GM12865 (cell line): Measurements from ENCODE around the gene BPIFA1.

Source experiments
- DNase-seq: peaks from one replicate; pipeline ENCODE4 v3.0.0; 2010; ENCODE audit warnings: low read depth
- H3K4me3 ChIP-seq: 2 replicates; pipeline ENCODE4 v1.5.1; 2011; ENCODE audit warnings: mild to moderate bottlenecking, low read depth, low read length, control low read depth
- CTCF ChIP-seq: IDR thresholded peaks from 2 replicates; pipeline ENCODE4 v1.5.1; 2011; ENCODE audit warnings: low read length, control low read depth, low read depth, inconsistent platforms; ENCODE audit not compliant: insufficient read depth; ENCODE audit errors: missing control alignments

BPIFA1 gene

GRCh38 chr20:33281550-33282146, 45.9 kb downstream of the BPIFA1 start:
- H3K4me3 ChIP-seq, result no peak overlapping the region
- DNase-seq, result no peak
- TF ChIP-seq CTCF, result no peak

- TF ChIP-seq CTCF, result no peak
- DNase-seq, result no peak
- H3K4me3 ChIP-seq, result no peak overlapping the region
These were observed 46.6 kb downstream of the BPIFA1 start for GRCh38 chr20:33282196-33282934.

GRCh38 chr20:33282991-33283555, 47.3 kb downstream of the BPIFA1 start, which contains the start of gene BPIFB1:
Gene BPIFB1 (plus strand): TSS chr20:33283214. CDS start chr20:33286074, 2,860 bp downstream.
- DNase-seq, result no peak
- no peak within 1 kb of the TSS for H3K4me3 ChIP-seq
- no peak for TF ChIP-seq CTCF

- TF ChIP-seq CTCF, result no peak
- no peak for DNase-seq
- H3K4me3 ChIP-seq, result no peak overlapping the region
These were observed 48.5 kb downstream of the BPIFA1 start for GRCh38 chr20:33284284-33284683.

- no peak for TF ChIP-seq CTCF
- no peak overlapping the region for H3K4me3 ChIP-seq
- no peak for DNase-seq
These were observed 49.1 kb downstream of the BPIFA1 start for GRCh38 chr20:33284937-33285336.

- no peak overlapping the region for H3K4me3 ChIP-seq
- no peak for TF ChIP-seq CTCF
- DNase-seq, result no peak
These were observed 50.2 kb downstream of the BPIFA1 start for GRCh38 chr20:33285861-33286495.
